ENCODE results near the gene DNER. TPM values are rescaled to one million over a fixed set of nuclear protein-coding genes. Genes with fewer than 3 reads are reported as not detected.
A peak's percentile ranks its signal among the peaks of the same experiment; 100 is the strongest.
"Not testable (repeated sequence)": the region's sequence is repeated elsewhere in the genome, so short reads cannot be mapped to it uniquely, and the experiment has no call there.

DNER gene
- total RNA-seq, 2 donors from 2014 or later: 0.67 to 1.1 TPM

DNA sequence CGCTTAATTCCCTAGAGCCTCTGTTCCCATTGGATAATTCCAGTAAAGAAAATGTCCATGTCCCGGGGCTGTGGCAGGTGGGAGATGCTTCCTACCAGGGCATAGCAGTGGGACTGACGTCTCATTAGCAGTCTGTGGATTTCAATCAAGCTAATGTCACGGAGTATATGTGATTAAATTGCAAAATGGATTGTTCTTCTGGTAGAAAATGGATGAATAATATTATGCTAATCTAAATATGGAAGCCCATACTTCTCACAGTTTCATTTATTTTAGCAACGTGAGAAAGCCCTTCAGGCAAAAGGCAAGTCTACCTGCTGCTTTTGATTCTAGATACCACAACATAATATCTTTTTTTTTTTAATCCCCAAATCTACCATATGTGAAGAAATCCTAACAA, 185.5 kb downstream of the DNER start:
- no peak for DNase-seq (ENCODE audit: low spot score)
- intact Hi-C loops (cut with DNase I): no loop called here

DNA sequence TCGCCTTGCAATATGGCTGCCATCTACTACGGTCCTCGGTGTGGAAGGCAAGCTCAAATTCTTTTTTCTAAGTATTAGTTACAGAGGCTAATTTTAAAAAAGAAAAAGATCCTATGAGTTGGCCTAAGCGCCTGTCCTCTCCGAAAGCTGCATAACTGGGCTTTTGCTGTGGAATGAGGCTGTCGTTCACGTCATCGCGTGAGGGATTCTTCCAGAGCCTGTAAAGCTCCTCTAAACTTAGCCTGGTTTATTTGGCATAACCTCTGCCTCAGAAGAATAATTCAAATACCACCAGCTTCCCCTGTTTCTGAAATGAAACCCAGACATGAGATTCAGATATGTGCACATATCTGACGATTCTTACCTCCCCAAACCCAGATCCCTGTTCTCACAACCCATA, 187.4 kb downstream of the DNER start:
- intact Hi-C loops (cut with DNase I): no loop called here
- no peak for DNase-seq (ENCODE audit: low spot score)

DNA sequence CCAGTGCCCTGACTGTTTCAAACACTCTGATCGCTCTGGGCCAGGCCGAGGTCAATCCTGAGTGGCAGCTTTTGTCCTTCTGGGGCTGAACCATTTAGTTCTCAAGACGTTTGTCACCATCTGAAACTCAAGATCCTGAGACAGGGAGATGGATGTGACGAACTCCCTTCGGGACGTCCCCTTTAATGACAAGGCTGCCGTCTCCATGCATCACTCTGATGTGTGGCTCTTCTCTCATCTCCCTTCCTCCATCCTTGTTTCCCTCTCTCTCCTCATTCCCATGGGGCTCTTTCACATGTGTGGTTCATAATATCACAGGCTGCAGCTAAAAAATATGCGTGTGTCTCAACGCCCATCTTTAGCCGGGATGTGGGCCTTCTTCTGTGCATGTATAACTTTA, 189.6 kb downstream of the DNER start:
- intact Hi-C loops (cut with DNase I): no loop called here
- DNase-seq (ENCODE audit: low spot score): no peak

DNA sequence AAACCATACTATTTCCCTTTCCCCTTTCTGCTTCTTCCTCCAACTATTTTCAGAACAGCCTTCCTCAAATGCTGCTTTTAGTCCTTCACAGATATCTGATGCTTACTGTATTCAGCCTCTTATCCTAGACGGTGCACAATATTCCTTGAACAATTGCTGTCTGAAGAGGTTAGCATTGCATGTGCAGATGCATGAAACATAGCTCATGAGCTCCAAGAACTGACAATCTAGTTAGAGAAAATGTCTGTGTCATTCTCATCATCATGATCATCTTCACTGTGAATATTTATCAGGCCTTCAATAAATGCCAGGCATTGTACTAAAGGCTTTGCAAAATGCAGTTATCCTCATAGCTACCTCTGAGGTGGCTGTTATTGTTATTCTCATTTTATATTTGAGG, 190.7 kb downstream of the DNER start:
- no peak for DNase-seq (ENCODE audit: low spot score)
- intact Hi-C loops (cut with DNase I): no loop called here

DNA sequence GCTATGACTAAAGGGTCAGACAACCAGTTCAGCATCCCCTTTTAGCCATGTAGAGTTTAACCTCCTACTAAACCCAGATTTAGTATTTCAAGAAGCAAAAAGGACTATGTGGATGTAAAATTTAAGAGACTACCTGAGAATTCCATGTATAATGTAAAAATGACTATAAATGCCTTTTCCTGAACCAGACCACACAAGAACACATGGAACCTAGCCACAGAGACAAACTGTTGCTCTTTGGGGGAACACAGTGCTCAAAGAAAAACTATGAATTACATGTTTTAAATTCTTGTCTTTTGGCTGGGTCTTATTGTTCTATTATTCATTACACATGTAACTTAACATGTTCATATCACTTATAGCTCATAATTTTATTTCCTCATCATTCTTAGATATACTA, 192.8 kb downstream of the DNER start:
- intact Hi-C loops (cut with DNase I): no loop called here

DNA sequence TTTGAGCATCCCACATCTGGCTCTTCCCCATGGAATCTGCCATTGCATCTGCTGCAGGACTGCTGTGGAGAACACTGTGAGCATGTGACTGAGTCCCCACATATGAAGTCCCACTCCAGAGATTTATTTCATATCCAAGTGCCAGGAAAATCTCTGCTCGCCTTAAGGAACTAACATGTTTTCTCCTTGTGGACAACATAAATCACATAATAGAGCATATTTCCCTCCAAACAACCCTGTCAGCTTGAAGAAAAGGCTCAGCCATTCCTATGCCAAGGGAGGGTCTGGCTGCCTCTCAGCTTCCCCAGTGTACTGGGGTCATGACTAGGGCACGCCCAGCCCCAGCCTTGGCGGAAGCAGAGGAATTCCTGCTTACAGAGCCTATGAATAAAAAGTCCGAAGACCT, 193.7 kb downstream of the DNER start:
- peak; percentile 90 for DNase-seq (ENCODE audit: low spot score)
- intact Hi-C loops (cut with DNase I): no loop called here

More for the DNA sequence above, 192.8 kb downstream of the DNER start:
- DNase-seq (ENCODE audit: low spot score): no peak

DNA sequence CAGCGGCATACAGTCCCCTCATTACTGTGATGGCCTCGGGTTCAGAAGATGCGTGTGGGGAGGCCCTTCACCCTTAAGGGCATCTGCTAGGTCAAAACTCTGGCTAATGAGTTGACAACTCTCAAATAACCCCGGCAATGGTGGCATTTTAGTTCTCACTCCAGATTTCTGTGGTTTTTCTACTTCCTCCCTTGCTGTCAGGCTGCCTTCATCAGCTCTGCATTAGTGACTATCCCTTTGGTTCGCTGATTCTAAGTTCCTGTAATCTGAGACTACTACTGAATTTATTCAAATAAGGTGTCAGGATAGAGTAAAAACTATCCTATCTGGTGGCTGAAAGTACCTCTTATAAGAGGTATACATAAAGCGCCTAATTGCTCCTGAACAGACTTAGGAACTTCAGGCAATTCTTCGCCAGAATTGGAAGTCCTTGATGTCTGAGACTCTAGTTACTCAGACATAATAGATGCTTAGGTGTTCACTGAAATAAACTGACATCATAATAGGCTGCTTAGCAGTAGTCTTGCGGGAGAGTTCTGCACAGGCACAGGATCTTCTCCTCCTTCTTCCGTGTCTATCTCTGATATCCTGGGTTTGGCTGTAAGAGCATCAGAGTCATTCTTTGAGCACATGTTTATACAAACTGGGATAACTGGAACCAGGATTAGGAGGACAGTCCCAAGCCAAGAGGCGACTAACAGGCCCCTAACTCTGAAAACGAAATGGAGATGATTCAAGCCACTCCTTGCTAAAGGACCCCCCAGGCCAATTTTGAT, 194.5 kb downstream of the DNER start:
- intact Hi-C loops (cut with DNase I): no loop called here
- DNase-seq (ENCODE audit: low spot score): no peak

DNA sequence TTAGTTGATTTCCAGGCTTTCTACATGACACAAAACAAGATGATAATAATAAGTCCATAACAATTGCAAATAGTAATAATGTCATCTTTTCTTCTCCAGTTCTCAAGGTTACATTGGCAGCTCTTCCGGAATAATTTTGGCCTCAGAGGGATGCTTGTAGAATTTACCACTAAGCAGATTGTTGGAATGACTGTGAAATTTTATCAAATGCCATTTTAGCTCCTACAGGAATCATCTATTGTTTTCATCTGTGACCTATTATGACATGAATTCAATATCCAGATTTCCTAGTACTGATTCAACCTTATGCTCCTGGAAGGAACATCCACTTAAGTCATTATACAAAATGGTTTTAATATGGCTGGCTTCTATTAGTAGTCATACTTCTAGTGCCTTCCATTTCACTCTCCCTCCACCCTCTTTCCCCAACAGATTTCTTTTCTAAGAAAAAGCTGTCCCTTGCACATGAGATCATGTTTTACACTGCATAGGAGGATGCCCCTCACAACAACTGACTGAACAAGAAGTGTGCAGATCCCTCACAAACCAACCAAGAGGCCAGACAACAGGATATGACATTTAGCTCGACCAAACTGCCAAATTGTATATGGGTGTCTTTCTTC, 200.0 kb downstream of the DNER start:
- intact Hi-C loops (cut with DNase I): no loop called here
- no peak for DNase-seq (ENCODE audit: low spot score)

DNA sequence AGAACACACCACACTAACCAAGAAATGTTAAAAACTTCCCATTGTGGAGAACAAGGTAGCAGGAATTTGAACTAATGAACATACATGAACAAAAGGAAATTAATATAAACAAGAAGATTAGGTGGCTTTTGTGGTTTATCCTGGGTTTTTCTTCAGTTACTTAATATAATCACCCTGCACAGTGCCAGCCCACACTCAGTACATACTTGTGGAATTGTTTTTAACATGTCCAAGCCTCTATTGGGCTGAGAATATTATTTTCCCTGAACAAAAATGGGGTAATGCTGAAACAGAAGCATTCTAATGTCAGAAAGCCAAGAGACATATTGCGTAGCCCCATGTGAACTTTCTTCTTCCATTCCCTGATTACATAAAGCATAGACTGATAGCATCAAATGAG, 202.8 kb downstream of the DNER start:
- DNase-seq (ENCODE audit: low spot score): no peak
- intact Hi-C loops (cut with DNase I): no loop called here

DNA sequence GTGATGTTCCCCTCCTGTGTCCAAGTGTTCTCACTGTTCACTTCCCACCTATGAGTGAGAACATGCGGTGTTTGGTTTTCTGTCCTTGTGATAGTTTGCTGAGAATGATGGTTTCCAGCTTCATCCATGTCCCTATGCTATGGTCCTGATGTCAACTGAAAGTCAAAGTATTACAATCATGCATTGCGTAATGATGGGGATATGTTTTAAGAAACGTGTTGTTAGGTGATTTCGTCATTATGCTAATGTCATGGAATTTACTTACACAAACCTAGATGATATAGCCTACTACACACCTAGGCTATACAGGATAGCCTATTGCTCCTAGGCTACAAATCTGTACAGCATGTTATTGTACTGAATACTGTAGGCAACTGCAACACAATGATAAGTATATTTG, 207.7 kb downstream of the DNER start:
- DNase-seq (ENCODE audit: low spot score); intact Hi-C loops (cut with DNase I): not testable (repeated sequence)

DNA sequence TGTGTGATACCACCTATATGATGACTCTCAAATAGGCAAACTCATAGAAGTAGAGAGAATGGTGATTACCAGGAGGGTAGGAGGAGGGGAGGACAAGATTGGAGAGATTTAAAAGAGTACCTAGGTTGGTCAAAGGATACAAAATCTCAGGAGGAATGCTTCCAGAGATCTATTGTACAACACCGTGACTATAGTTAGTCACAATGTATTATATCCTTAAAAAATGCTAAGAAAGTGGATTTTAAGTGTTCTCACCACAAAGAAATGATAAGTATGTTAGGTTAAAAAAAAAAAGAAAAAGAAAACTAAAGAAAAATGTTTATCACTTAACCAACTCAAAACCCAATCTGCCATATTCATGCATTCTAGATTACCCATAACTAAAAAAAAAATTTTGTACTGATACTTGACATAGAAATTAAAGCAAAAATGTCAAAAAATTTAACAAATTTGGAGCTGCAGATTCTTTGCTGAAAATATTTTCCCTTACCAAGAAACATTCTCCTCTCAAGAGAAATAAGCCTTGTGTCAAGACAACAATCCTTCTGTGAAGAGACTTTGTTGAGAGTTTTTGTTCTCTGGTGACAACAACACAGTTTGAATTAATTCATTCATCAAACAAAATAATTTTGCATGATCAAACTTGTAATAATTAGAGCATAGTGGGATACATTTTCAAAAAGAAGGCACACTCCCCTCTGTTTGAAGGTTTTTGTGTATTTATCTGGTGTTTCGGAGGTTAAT, 213.1 kb downstream of the DNER start:
- no peak for DNase-seq (ENCODE audit: low spot score)
- intact Hi-C loops (cut with DNase I): no loop called here

DNA sequence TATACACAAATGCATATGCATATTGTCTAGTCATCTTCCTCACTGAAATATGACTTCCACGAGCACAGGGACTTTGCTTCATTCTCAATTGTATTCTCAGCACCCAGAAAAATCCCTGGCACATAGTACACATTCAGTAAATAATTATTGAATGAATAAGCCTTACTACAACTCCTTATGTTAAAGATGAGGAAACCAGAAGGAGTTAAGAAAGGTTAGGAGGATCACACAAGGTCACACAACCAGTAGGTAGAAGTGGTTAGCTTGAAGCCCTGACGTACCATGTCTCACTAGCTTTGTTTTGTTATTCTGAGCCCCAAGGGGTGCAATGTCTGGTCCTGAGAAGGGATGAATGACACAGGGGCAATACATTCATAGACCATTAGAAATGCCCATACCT, 222.3 kb downstream of the DNER start:
- intact Hi-C loops (cut with DNase I): no loop called here
- no peak for DNase-seq (ENCODE audit: low spot score)

DNA sequence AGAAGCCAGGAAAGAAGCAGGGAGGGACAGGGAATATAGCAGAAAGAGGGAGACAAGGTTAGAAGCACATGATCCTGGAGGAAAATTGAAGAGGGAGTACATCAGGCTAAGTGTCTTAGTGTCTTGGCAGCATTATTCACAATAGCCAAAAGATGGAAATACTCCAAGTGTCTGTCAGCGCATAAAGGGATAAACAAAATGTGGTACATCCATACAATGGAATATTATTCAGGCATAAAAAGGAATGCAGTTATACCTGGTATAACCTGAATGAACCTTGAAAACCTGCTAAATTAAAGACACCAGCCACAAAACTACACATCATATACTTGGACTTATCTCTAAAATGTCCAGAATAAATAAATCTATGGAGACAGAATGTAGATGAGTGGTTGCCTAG, 224.2 kb downstream of the DNER start:
- no peak for DNase-seq (ENCODE audit: low spot score)
- intact Hi-C loops (cut with DNase I): no loop called here

DNA sequence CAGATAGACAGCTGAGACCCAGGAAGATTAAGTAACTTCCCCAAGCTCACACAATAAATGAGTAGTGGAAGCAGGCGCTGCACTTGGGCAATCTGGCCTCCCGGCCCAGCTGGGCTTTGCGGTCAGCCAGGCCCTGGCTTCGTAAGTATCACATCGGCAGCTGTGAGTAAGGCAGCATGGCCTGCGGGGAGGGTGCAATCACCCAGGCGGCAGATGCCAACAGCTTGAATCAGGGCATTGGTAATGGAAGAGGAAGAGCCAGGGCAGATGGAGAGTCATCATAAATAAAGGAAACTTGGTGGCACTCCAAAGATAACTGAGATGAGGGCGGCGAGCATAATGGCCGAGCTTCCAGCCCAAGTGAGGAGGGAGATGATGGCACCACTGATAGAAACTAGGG, 225.3 kb downstream of the DNER start:
- peak; percentile 64 for DNase-seq (ENCODE audit: low spot score)
- intact Hi-C loops (cut with DNase I): no loop called here

DNA sequence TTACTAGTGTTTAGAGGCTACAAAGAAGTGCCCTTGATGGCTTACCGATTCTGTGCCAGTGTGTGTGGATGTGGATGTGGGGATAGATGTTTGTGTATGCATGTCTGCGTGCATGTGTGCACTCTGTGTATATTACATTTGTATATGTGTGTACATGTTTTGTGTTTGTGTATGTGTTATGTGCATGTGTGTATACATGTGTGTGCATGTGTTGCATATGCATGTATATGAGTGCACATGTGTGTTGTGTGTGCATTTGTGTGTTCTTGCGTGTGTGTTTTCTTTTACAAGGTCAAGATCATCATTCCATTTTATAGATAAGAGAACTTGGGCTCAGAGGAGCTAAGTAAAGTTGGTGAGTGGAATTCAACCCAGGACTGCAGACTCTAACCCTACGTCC, 226.1 kb downstream of the DNER start:
- intact Hi-C loops (cut with DNase I): no loop called here
- no peak for DNase-seq (ENCODE audit: low spot score)

DNA sequence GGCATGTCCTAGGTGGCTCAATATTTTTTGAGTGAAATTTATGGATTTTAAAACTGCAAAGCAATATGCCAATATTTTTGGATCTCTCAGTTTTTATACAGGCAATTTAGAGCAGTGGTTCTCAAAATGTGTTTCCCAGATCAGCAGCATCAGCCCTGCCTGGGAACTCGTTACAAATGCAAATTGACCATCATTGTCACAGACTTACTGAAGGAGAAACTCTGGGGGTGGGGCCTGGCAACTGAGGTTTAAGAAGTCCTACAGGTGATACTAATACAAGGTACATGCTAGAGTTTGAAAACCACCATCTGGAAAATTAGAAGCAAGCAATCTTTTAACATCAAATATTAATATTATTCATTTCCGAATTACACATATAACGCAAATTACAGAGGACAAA, 227.7 kb downstream of the DNER start:
- DNase-seq (ENCODE audit: low spot score): no peak
- intact Hi-C loops (cut with DNase I): no loop called here

DNA sequence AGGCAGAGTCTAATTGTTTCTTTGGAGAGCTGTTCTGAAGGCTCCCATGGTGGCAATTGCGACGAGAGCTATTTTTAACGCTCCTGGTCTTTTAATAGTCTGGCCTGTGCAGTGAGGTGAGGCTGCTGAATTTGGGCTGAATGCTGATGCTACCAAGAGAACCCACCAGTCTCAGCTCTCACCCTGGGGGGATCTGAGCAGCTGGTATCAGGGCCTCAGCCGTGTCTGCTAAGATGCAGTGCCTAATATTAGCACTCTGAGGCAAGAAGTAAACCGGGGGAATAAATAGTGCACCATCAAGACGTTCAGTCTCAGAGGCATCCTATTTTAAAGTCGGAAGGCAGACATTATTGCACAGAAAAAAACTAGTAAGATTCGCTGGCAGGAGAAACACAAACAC, 228.5 kb downstream of the DNER start:
- no peak for DNase-seq (ENCODE audit: low spot score)
- intact Hi-C loops (cut with DNase I): no loop called here

DNA sequence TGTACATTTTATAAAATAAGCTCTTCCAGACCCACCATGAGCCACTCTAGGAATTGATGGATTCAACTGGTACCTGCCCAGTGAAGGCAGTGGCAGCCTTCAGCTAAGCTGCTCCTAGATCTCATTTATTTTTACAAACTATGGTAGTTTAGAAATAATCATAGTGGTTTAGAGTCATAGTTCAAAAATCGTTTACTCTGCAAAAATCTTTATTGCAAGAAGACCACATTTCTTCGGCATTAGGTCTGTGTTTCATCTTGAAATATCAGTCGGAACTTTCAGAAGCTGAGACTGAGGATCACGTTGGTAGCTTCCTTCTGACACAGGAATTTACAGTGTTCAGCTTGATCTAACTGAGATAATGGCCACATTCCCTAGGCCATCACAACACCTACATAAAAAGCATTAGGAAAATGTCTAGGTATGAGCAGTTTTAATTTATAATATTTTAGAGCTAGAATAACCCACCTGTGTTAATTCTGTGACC, 237.0 kb downstream of the DNER start:
- intact Hi-C loops (cut with DNase I): no loop called here
- DNase-seq (ENCODE audit: low spot score): no peak

DNA sequence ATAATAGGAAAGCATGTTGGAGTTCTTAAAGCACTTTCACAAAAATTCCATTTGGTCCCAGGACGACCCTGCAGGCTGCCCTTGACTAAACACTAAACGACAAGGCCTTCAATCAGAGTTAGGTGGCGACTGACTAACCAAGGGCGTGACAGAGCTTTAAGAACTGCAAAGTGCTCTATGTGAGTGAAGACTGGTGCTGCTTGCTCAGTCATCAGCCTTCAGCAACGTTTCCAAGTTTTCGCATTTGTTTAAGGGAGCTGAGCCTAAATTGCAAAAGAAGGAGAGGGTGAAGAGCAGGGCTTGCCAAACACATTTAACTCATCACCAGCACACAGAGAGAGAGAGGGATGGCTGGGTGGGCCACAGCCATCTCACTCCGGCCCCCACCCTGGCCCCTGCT, 238.6 kb downstream of the DNER start:
- intact Hi-C loops (cut with DNase I): no loop called here
- no peak for DNase-seq (ENCODE audit: low spot score)

DNA sequence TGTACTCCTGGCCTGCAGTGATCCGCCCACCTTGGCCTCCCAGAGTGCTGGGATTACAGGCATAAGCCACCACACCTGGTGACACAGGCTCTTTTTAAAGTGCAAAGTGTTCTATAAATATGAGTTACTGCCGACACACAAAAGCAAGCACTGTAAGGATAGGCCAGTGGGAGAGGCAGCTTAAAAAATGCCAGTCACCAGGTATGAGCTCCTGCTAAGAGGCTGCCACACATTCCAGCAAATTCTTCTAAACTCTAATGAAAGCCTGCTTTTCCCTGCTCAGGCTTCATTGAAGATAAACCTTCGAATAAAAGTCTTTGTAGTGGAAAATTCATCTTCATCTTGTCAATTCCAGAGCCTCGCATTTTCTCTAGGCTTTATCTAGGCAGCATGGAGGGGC, 240.2 kb downstream of the DNER start:
- intact Hi-C loops (cut with DNase I): no loop called here
- DNase-seq (ENCODE audit: low spot score): no peak

DNA sequence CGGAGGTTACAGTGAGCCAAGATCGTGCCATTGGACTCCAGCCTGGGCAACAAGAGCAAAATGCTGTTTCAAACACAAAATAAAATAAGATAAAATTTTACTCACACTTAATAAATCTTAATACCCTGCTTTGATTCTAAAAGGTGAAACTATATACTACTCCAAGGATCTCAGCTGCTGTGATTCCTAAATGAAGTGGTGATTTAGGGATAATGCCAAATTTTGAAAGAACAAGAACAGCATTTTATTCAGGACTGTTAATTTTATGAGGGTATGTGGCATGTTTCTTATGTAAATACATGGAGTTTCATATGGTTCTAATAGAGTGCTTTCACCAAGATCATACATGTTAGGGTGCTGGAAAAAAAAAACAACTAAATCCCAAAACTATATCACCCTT, 243.6 kb downstream of the DNER start:
- intact Hi-C loops (cut with DNase I): no loop called here
- DNase-seq (ENCODE audit: low spot score): no peak

Measured in posterior vena cava (tissue), 2 donors.